Lung (tissue), 12 donors: ENCODE measurements around the gene TMEM94. TPM values are rescaled to one million over a fixed set of nuclear protein-coding genes. Genes with fewer than 3 reads are reported as not detected.
A peak's percentile ranks its signal among the peaks of the same experiment; 100 is the strongest.

Source experiments
- ATAC-seq: fragments of 200-7000 bp; cut with Tn5 transposase; one replicate; pipeline ENCODE4 v1.9.1; 2020; ENCODE audit warnings: moderate number of reproducible peaks; ENCODE audit not compliant: insufficient read depth, low FRiP score
- DNase-seq, 3 donors: peaks; one replicate each; pipeline ENCODE4 v3.0.0-alpha.2; 2013 to 2017
- H3K27ac ChIP-seq, 2 donors: one replicate each; pipeline ENCODE4 v1.5.1; 2013; ENCODE audit warnings: mild to moderate bottlenecking in 2 of 2, moderate library complexity in 2 of 2, control low read depth in 1 of 2, inconsistent platforms in 1 of 2, low read depth in 1 of 2, low read length in 1 of 2
- H3K27me3 ChIP-seq, 3 donors: one replicate each; pipeline ENCODE4 v1.5.1; 2013; ENCODE audit warnings: low read length in 2 of 3; ENCODE audit not compliant: control insufficient read depth in 3 of 3, insufficient read depth in 3 of 3
- H3K36me3 ChIP-seq, 4 donors: one replicate each; pipeline ENCODE4 v1.5.1; 2013; ENCODE audit warnings: low read length in 4 of 4, mild to moderate bottlenecking in 1 of 4, moderate library complexity in 1 of 4; ENCODE audit not compliant: control insufficient read depth in 4 of 4, insufficient read depth in 4 of 4
- H3K4me1 ChIP-seq, 5 donors: one replicate each; pipeline ENCODE4 v1.5.1; 2013; ENCODE audit warnings: low read length in 5 of 5, mild to moderate bottlenecking in 2 of 5, moderate library complexity in 1 of 5; ENCODE audit not compliant: control insufficient read depth in 5 of 5, insufficient read depth in 5 of 5
- H3K4me3 ChIP-seq: one replicate; pipeline ENCODE4 v1.5.1; 2013; ENCODE audit warnings: mild to moderate bottlenecking, control low read depth, moderate library complexity
- H3K9ac ChIP-seq, 2 donors: one replicate each; pipeline ENCODE4 v1.5.1; 2013; ENCODE audit warnings: low read length in 2 of 2, control low read depth in 1 of 2; ENCODE audit not compliant: insufficient read depth in 1 of 2
- H3K9me3 ChIP-seq, 4 donors: one replicate each; pipeline ENCODE4 v1.5.1; 2013; ENCODE audit warnings: low read length in 3 of 4, mild to moderate bottlenecking in 1 of 4, moderate library complexity in 1 of 4; ENCODE audit not compliant: control insufficient read depth in 4 of 4, insufficient read depth in 3 of 4
- WGBS, 2 donors: extraction: QIAGEN DNeasy Blood & Tissue Kit; methylation state at CpG; one replicate each; pipeline ENCODE4 v1.1.7; 2013; 5-methylcytosine and 5-hydroxymethylcytosine counted together
- polyA plus RNA-seq, 2 donors: library from polyadenylated mRNA; stranded (reverse); fragments of 200-250 nt; gene quantifications; one replicate each; pipeline ENCODE4 v1.2.1, GENCODE V29; 2013
- total RNA-seq, 2 donors: library from RNA; depleted of rRNA in 1 of 2; stranded (reverse); fragments of >200 nt in 1 of 2; gene quantifications; one replicate each; pipeline ENCODE4 v1.2.1, GENCODE V29; 2014 to 2021
- TF ChIP-seq, protein P1 (sequence below): IDR thresholded peaks from 2 replicates; pipeline ENCODE4 v1.5.1; 2012; ENCODE audit warnings: mild to moderate bottlenecking; ENCODE audit errors: control extremely low read depth, extremely low read depth
- donor health status: control.
- donor health status: control.
- donor health status: Bipolar disorder and iron deficiency.
- donor health status: healthy.
- donor health status: DM: yes; HTN: yes; CAD: no.

The TMEM94 gene
- total and polyA plus RNA-seq, 4 donors = 40.0 to 82.3 (median 53.3) TPM

DNA sequence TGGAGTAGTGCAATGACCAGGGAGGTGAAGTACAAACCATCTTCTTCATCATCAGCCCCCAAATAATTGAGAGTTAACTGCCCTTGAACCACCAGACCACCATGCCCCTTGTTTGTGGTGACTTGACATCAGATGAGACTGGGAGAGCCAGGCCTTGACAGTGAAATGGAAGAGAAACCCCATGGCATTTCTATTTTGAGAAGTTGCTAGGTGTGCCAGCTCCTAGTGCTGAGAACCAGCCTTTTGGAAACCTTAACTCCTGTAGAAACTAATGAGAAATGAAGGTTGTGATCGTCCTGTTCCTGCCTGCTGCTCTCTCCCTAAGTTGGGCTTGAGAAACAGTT, 2.8 kb downstream of the TMEM94 start:
- peak overlapping the region in 1 of 2 donors; percentile 5 for H3K9ac ChIP-seq
- H3K4me1 ChIP-seq = peaks cover 3 to 17% (median 12%) of the 10 kb centered on the region in 5 donors
- no peak for ATAC-seq
- 71 to 85% methylated on average over 1 of the region's 1 CpG for WGBS, 2 donors
- H3K4me3 ChIP-seq = no peak overlapping the region
- no peaks in the 10 kb centered on the region for H3K27me3 ChIP-seq
- no peaks in the 10 kb centered on the region for H3K36me3 ChIP-seq
- TF ChIP-seq, protein P1, sequence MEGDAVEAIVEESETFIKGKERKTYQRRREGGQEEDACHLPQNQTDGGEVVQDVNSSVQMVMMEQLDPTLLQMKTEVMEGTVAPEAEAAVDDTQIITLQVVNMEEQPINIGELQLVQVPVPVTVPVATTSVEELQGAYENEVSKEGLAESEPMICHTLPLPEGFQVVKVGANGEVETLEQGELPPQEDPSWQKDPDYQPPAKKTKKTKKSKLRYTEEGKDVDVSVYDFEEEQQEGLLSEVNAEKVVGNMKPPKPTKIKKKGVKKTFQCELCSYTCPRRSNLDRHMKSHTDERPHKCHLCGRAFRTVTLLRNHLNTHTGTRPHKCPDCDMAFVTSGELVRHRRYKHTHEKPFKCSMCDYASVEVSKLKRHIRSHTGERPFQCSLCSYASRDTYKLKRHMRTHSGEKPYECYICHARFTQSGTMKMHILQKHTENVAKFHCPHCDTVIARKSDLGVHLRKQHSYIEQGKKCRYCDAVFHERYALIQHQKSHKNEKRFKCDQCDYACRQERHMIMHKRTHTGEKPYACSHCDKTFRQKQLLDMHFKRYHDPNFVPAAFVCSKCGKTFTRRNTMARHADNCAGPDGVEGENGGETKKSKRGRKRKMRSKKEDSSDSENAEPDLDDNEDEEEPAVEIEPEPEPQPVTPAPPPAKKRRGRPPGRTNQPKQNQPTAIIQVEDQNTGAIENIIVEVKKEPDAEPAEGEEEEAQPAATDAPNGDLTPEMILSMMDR = no peak
- peak overlapping the region; percentile 24 to 86 for H3K27ac ChIP-seq
- no peaks in the 10 kb centered on the region for H3K9me3 ChIP-seq
- no peak for DNase-seq

DNA sequence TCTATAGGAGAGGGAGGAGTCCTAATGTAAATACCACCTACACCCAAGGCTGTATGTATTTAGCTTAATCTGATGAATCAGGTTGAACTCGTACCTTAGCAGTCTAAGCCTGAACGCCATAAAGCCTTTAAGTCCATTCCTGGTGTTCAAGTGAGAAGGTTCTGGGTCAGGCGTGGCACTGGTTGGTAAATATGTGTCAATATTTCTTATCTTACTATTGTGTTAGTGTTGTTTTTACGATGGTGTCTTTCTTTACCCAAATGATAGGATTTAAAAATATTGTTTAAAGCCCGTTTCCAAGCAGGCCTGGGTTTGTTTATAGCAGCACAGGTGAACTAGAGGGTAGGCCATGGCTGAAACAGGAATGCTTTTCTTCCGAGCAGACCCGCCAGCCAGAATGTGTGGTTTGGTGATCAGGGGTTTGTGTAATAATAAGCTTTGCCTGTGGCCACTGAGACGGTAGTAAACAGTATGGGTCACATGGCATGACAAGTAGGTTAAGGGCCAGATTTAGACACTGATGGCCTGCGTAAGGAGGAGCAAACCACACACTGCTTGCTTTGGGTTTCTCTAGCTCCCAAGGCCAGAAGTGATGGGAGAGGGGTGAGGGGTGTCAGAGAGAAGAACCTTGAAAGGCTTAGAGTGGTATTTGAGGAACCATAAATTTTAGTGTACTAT, 3.3 kb downstream of the TMEM94 start:
- no peak for ATAC-seq

DNA sequence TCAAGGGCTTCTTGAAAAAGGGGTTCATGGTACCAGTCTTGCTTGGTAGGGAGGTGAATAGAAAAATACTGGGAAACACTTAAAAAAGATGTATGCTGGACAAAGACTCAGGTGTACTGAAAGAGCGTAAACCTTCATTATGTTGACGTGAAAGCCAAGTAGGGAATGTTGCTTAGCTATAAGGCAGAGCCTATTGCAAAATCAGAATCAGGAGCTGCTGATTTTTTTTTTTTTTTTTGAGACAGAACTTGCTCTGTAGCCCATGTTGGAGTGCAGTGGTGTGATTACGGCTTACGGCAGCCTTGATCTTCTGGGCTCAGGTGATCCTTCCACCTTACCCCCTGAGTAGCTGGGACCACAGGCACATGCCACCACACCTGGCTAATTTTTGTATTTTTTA, 3.9 kb downstream of the TMEM94 start:
- ATAC-seq = no peak
- no peaks in the 10 kb centered on the region for H3K9me3 ChIP-seq
- H3K27ac ChIP-seq = no peak overlapping the region

More for the DNA sequence above, 3.3 kb downstream of the TMEM94 start:
- Histone ChIP-seq H3K9me3 (no peaks in the 10 kb centered on the region), H3K4me3 (no peak overlapping the region), H3K27ac (peak overlapping the region; percentile 24 to 86), H3K27me3 (no peaks in the 10 kb centered on the region), H3K36me3 (no peaks in the 10 kb centered on the region), H3K4me1 (peaks cover 3 to 17% (median 12%) of the 10 kb centered on the region in 5 donors), H3K9ac (no peak overlapping the region)
- no peak for DNase-seq
- TF ChIP-seq, protein P1 = no peak
- 54 to 57% methylated on average over 9 of the region's 9 CpGs for WGBS, 2 donors

More for the DNA sequence above, 3.9 kb downstream of the TMEM94 start:
- TF ChIP-seq, protein P1 = no peak
- no peaks in the 10 kb centered on the region for H3K27me3 ChIP-seq
- no peaks in the 10 kb centered on the region for H3K36me3 ChIP-seq
- no peak overlapping the region for H3K9ac ChIP-seq
- H3K4me1 ChIP-seq = peaks cover 3 to 17% (median 12%) of the 10 kb centered on the region in 5 donors
- no peak overlapping the region for H3K4me3 ChIP-seq
- DNase-seq = no peak
- whole genome bisulfite sequencing, 2 donors = 69 to 83% methylated on average over 4 of the region's 4 CpGs
